ENCODE measurements around the gene ATCAY. TPM values are rescaled to one million over a fixed set of nuclear protein-coding genes. Genes with fewer than 3 reads are reported as not detected.

The ATCAY gene
- total and polyA plus RNA-seq, 2 of the 4 experiments (the other 2 are of a cell fraction) = 0.31 to 0.36 TPM

DNA sequence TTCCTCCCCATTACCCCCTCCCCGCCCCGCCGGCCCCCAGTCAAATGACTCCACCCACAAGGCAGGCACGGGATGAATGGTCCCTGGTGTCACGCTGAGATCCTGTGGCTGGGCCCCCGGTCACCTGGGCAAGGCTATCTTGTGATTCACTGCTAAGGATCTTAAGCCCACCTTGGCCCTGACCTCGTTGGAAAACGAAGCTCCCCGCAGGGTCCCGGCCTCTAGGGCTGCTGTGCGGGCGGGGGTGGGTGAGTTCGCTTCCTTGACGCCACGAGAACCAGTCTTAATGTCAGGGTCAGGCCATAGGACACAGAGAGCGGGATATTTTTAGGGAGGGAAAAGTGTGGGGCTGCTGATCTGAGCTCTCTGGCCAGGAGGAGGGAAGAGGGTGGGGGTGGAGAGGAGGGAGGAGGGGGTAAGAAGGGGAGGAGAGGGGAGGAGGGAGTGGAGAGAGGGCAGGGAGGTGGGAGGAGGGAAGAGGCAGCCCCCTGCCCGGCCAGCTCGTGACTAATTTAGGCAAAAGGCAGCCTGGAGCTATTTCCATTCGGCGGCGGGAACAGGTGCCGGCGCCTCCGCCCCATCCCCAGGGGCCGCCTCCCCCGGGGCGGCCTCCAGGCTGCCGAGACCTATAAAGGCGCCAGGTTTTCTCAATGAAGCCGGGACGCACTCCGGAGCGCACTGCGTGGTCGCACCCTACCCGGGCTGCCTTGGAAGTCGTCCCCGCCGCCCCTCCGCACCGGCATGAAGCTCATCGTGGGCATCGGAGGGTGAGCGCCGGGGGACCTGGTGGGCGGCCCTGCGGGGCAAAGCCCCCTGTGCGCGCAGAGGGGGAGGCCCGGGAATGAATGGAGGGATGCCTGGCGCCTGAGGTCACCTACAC, 52.7 kb downstream of the ATCAY start, which contains the start of gene NMRK2:
Gene NMRK2, plus strand, starts transcription at position 139 of the 880 bp plus-strand sequence. Its CDS starts 603 bp downstream, at position 742.
- DNase-seq = no peak
- H3K27me3 ChIP-seq (ENCODE audit: control insufficient read depth, insufficient read depth, low read length) = peaks cover 27% of the 10 kb centered on the region
- no peak within 1 kb of the TSS for H2BK5ac ChIP-seq (ENCODE audit: low read depth, low read length, poor library complexity, severe bottlenecking)
- peak; percentile 27; the same call in 1 of the 2 replicates for ATAC-seq (ENCODE audit: low read depth)
- no peak within 1 kb of the TSS for H3K56ac ChIP-seq (ENCODE audit: extremely low read depth, insufficient read depth, low read length)
- dilution Hi-C loops (cut with HindIII; ENCODE audit: low sequenced_read_pairs, unreplicated experiment) (no loop called here), in situ Hi-C loops (cut with MboI; ENCODE audit: low sequenced_read_pairs) (no loop called here), intact Hi-C loops (cut with micrococcal nuclease) (no loop called here)
- TF ChIP-seq, protein P1, sequence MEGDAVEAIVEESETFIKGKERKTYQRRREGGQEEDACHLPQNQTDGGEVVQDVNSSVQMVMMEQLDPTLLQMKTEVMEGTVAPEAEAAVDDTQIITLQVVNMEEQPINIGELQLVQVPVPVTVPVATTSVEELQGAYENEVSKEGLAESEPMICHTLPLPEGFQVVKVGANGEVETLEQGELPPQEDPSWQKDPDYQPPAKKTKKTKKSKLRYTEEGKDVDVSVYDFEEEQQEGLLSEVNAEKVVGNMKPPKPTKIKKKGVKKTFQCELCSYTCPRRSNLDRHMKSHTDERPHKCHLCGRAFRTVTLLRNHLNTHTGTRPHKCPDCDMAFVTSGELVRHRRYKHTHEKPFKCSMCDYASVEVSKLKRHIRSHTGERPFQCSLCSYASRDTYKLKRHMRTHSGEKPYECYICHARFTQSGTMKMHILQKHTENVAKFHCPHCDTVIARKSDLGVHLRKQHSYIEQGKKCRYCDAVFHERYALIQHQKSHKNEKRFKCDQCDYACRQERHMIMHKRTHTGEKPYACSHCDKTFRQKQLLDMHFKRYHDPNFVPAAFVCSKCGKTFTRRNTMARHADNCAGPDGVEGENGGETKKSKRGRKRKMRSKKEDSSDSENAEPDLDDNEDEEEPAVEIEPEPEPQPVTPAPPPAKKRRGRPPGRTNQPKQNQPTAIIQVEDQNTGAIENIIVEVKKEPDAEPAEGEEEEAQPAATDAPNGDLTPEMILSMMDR (conservative IDR thresholded peaks at IDR 0.05; ENCODE audit: low read depth, low read length) = no peak
- TF ChIP-seq CEBPB (IDR thresholded peaks at IDR 0.05; ENCODE audit: low read depth, low read length) = no peak
- H3K9ac ChIP-seq (ENCODE audit: low read depth, low read length) = no peak within 1 kb of the TSS
- H4K20me1 ChIP-seq (ENCODE audit: insufficient read depth, low read length) = no peaks in the 10 kb centered on the region
- H2BK20ac ChIP-seq (ENCODE audit: low read depth, low read length) = no peak within 1 kb of the TSS
- H3K23ac ChIP-seq (ENCODE audit: low read depth, low read length) = no peak within 1 kb of the TSS
- no peak within 1 kb of the TSS for H3K18ac ChIP-seq (ENCODE audit: low read depth, low read length)
- no peaks in the 10 kb centered on the region for H3K36me3 ChIP-seq (ENCODE audit: control insufficient read depth, insufficient read depth, low read length)
- no peak within 1 kb of the TSS for H2BK15ac ChIP-seq (ENCODE audit: low read depth, low read length)
- WGBS, 2 experiments (ENCODE audit: extremely low coverage in 2 of 2, insufficient read length in 1 of 2) = 1% methylated on average over 28 of the region's 51 CpGs; no CpG with 5 or more reads in 1 of the 2 experiments
- H3K4me2 ChIP-seq (ENCODE audit: low read depth, low read length) = no peak within 1 kb of the TSS
- H3K4ac ChIP-seq (ENCODE audit: low read depth, low read length) = no peak within 1 kb of the TSS
- H3K27ac ChIP-seq (ENCODE audit: insufficient read depth, low read length) = no peak within 1 kb of the TSS
- peak within 1 kb of the TSS; percentile 50 for H2AK9ac ChIP-seq (replicated peaks; ENCODE audit: low read depth, low read length, poor library complexity)
- POLR2A ChIA-PET (ENCODE audit: unreplicated experiment) = interaction anchor here (0.5 kb wide), 1 partner anchor 20 kb away, joined by 4 read pairs; no protein-coding TSS in a partner anchor
- H3K9me1 ChIP-seq (ENCODE audit: insufficient read depth, low read length) = no peaks in the 10 kb centered on the region
- BruUV-seq (replicated peaks) = no TSS peak
- H3K4me1 ChIP-seq (ENCODE audit: control insufficient read depth, insufficient read depth, low read length) = no peaks in the 10 kb centered on the region
- no peak within 1 kb of the TSS for H4K8ac ChIP-seq (ENCODE audit: low read depth in 2 of 2, low read length in 2 of 2)
- no peak within 1 kb of the TSS for H2BK120ac ChIP-seq (ENCODE audit: low read depth, low read length)
- no peak within 1 kb of the TSS for H4K5ac ChIP-seq (ENCODE audit: low read depth, low read length)
- no peak within 1 kb of the TSS for H2AFZ ChIP-seq (replicated peaks; ENCODE audit: low read length, poor library complexity)
- no peak within 1 kb of the TSS for H2AK5ac ChIP-seq (ENCODE audit: low read depth, low read length)
- no peak within 1 kb of the TSS for H3K4me3 ChIP-seq (ENCODE audit: insufficient read depth, low read depth, low read length)
- no peak within 1 kb of the TSS for H3K14ac ChIP-seq (replicated peaks; ENCODE audit: low read depth, low read length)
- H4K91ac ChIP-seq (ENCODE audit: insufficient read depth, low read depth, low read length) = no peak within 1 kb of the TSS
- no peaks in the 10 kb centered on the region for H3K79me1 ChIP-seq (ENCODE audit: low read depth in 1 of 2, low read length in 2 of 2)
- no peaks in the 10 kb centered on the region for H3K9me3 ChIP-seq (ENCODE audit: control insufficient read depth, insufficient read depth, low read length)
- CTCF ChIA-PET = no interaction called here
